GM19099 (cell line): Measurements from ENCODE around the gene MS4A8.

Source experiments
- POLR2A ChIP-seq: IDR thresholded peaks from 3 replicates; pipeline ENCODE4 v1.6.1; 2011; ENCODE audit warnings: low read depth; ENCODE audit not compliant: insufficient read length; ENCODE audit errors: extremely low read depth

MS4A8 gene

GRCh38 chr11:60718524-60719316 is 19.3 kb downstream of the MS4A8 start:
- no peak for TF ChIP-seq POLR2A

DNA sequence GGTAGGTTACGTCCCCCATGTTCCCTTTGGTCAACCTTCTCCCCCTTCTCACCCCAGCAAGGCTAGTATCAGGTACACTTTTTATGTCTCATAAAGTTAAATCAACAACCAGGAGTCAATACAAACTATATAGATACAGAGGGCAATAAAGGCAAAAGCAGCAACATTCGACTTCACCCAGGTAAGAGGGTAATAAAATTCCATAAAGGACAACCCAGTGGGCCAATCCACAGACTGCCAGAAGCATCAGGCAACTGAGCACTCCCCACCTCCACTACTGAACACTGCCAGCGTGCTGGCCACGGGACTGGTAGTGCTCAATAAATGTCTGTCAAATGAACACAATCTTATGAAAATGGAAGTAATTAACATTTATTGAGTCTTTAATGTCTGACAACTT is 20.0 kb downstream of the MS4A8 start:
- TF ChIP-seq POLR2A = no peak

DNA sequence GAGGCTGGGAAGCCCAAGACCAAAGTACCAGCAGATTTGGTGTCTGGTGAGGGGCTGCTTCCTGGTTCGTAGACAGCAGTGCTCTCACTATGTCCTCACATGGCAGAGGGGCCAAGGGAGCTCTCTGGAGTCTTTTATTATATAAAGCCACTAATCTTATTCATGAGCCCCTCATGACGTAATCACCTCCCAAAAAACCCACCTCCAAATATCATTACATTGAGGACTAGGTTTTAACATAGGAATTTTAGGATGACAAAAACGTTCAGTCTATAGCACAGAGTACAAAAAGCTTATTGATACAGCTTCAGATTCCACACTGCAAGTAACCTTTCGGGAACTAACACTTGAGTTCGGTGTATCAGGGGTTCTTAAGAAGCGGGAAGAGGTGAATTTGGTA is 21.0 kb downstream of the MS4A8 start:
- no peak for TF ChIP-seq POLR2A

- TF ChIP-seq POLR2A = no peak
Measured at GRCh38 chr11:60724420-60724819, 25.0 kb downstream of the MS4A8 start, which contains the start of gene MS4A18. Gene MS4A18 (plus strand): TSS chr11:60724720.

DNA sequence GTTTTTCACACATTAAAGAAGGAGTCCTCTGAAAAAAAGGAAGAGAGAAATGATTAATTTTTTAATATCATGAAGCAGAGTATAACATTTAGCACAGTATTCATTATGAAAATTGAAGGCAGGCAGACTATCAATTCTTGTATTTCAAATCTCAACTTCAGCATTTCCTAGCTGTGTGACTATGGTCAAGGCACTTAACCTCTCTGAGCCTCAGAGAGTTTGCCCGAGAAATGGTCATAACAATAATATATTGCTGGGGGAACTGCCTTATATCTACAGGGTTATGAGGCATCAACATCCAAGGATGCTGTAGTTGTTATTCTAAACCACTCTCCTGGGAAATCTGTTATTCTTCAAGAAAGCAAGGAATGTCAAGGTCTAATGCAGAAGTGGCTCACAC is 26.2 kb downstream of the MS4A8 start:
- no peak for TF ChIP-seq POLR2A

GRCh38 chr11:60731586-60731985 is 32.2 kb downstream of the MS4A8 start:
- no peak for TF ChIP-seq POLR2A

DNA sequence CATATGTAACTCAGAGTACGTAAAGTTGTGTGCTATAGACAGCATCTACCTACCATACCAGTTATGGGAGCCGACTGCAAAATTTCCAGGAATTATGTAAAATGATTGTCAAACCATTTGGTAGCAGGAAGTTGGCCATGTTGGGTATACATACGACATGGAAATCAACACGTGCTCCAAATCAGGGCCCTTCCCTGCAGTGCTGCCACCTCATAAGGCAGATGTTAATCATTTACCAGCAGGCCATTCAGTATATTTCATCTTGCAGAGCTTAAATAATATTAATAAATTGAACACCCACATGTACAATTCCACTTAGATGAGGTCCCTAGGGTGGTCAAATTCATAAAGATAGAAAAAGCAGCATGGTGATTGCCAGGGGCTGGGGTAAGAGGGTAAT is 34.9 kb downstream of the MS4A8 start:
- no peak for TF ChIP-seq POLR2A

DNA sequence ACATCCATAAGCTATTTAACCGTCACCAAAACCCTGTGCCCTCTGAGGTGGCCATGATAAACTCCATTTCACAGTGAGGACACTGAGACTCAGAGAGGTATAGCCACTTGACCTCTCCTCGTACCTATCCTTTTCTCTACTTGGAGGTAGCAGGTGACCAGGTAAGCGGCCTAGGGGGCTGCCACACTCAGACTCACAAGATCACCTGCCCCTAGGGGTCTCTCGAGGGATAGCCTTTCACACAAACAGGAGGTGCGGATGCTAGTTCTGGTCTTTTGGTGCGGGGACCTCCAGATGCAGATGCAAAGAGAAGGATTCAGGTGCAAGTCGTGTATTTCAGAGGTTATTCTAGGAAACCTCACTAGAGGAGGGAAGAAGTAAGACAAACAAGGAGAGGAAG is 39.7 kb downstream of the MS4A8 start:
- no peak for TF ChIP-seq POLR2A

GRCh38 chr11:60740573-60740972 is 41.2 kb downstream of the MS4A8 start:
- no peak for TF ChIP-seq POLR2A

DNA sequence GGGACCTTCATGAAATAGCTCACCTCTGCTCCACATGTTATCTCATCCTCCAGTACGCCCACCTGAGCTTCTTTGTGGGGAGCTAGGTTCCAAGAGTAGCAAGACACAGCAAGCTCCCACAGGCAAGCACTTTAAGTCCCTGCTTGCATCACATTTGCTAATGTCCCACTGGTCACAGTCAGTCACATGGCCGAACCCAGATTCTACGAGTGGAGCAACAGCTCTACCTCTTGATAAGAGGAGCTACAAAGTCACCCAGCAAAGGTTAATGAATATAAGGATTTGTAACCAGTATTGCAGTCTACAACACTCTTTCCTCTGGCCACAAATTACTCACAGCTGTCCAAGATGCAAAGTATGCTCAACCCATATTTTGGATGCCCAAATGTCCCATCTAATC is 42.0 kb downstream of the MS4A8 start:
- no peak for TF ChIP-seq POLR2A

DNA sequence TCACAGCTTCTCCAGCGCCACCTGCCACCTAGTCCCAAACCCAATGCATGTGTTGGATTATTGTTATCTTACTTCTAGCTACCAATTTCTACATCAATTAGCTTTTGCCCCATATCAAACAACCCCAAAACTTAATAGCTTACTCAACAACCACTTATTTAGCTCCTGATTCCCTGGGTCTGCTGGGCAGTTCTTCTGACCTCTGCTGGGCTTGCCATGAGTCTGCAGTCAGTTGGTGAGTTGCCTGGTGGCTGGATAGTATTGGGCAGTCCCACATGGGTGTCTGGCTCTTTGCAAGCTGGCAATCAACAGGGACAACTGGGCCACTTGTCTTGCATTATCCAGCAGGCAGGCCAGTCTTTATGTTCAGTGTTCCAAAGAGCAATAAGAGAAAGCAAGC is 43.6 kb downstream of the MS4A8 start:
- TF ChIP-seq POLR2A = no peak

GRCh38 chr11:60744114-60744513 is 44.7 kb downstream of the MS4A8 start:
- no peak for TF ChIP-seq POLR2A

DNA sequence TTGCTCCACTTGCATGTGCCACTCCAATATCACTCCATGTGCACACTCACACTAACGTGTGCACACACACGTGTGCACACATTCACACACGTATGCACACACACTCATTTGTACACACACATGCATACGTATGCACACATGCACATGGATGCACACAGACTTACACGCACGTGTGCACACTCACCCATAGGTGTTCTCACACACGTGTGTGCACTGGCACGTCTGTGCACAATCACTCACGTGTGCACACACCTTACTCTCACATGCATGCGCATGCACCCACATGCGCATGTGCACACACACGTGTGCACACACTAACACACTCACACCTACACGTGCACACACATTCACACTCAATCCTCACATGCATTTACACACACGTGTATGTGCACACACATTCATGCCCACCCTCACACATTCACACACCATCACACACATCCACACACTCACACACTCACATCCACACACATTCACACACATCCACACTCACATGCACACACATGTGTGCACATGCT is 48.0 kb downstream of the MS4A8 start:
- no peak for TF ChIP-seq POLR2A

GRCh38 chr11:60748225-60748624 is 48.8 kb downstream of the MS4A8 start:
- no peak for TF ChIP-seq POLR2A

DNA sequence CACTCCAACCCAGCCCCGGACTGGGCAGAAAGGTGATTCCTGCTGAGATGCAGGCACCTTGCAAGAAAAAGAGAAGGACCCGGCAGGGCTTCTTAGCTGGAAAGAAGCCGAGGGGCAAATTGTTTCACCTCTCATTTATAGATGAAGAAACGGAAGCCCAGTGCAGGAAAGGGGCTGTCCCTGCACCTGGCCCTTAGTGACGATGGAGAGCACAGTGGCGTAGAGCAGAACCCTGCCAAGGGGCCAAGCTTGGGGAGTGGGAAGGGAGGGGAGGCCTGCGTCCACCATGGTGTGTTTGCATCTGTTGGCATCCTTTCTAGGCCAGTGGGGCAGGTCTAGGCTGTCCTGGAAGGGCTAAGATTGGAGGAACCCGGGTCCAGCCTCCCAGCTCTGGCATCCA is 49.4 kb downstream of the MS4A8 start:
- no peak for TF ChIP-seq POLR2A

DNA sequence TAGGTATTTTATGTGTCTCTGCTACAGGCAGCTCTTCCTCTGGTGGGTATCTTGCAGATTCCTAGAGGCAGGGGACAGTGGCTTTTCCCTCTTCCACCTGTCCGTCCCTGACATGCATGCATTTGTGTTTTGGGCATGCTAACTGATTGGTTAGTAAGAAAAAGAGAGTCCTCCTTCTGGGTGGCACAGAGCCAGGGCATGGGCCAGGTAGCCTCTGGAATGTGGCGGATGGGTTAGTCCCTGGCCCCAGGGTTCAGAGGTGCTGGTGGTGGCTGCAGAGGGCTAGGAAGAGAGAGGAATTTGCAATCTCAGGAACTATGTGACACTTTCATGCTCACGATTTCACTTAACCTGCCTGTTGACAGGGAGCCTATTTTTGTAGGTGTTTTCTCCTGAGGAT is 51.5 kb downstream of the MS4A8 start:
- no peak for TF ChIP-seq POLR2A

GRCh38 chr11:60753309-60753708 is 53.9 kb downstream of the MS4A8 start:
- no peak for TF ChIP-seq POLR2A
